ENCODE measurements around the gene RETREG3.
"Not testable (repeated sequence)": the region's sequence is repeated elsewhere in the genome, so short reads cannot be mapped to it uniquely, and the experiment has no call there.

RETREG3 gene

DNA sequence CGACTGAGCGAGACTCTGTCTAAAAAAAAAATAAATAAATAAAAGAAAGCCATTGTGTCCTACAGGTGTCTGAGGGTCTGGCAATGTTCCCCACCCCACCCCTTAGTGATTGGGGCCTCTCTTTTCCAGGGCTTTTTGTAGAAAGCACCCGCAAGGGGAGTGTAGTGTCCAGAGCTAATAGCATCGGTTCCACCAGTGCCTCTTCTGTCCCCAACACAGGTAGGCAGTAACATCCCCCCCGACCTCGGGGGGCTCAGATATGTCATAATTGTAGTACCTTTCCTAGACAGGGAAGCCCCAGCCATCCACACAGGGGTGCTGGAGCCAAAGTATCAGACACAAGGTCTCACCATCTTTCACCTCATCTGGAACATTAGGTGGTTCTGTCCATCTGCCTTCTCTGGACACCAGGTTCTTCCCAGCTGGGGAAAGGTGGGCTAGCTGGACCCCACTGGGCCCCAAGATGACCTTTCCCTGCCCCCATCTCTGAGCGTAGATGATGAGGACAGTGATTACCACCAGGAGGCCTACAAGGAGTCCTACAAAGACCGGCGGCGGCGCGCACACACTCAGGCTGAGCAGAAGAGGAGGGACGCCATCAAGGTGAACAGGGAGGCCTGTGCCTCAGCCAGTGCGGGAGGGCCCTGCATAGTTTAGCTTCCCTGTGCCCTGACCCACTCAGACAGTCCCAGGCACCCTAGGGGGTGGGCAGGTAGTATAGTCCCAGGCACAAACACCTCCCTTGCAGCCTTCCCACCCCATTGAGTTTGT lies 40.6 kb downstream of the RETREG3 start:
- DNase-seq, result no peak

DNA sequence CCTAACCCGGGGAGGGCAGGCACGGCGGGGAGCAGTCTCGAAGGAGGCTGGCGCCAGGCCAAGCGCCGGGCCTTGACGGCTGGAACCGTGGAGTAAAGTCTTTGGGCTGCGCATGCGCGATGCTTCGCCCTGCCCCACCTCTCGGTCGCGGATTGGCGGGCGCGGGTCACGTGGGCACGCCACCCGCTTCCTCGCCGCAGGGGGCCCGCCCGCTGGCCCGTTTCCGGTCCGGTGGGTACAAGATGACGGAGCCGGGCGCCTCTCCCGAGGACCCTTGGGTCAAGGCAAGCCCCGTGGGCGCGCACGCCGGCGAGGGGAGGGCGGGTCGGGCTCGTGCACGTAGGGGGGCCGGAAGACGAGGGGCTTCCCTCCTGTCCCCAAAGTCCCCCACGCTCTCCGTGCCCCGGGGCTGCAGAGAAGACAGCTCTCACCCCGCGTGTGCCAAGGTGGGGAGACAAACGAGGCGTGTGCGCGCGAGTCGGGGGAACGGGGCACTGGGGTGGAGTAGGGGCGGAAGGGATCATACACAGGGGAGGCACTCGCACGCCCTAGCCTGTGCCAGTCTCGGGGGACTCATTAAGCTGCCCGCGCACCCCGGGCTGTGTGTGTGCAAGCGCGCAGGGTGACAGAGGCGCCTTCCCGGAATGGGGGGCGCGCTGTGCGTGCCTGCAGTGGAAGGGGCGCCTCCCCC lies 42.1 kb downstream of the RETREG3 start, which contains the start of gene MLX:
Gene MLX (plus strand): TSS at position 218 of the 691 bp plus-strand sequence. CDS start 25 bp downstream, at position 243.
- DNase-seq, result peak; percentile 98

DNA sequence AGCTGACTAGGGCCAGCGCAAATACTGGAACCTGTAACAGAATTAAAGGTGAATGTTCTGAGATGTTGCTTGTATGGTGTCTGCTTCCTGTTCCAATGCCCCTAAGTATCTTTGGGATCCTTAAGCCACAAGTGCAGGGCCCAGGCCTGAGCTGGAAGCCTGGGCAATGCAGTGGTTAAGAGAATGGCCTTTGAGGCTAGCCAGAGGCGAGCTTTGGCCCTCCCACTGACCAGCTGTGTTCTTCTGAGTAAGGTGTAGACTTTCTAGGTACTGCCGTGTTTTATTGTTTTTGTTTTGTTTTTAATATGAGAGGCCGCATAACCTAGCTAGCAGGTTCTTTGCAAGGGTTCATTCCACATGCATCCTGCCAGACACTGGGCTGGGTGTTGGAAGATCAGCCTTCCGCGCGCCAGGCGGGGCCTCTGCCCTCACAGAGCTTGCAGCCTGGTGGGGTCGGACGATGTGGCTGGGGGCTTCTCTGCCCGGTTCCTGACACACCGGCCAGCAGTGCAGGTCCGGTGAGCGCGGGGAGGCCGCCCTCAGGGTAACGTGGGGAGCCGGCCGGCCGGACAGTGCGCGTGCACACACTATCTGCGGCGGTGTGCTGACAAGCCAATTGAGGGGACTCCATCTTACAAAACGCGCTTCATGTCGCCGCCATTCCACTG lies 42.8 kb downstream of the RETREG3 start:
- DNase-seq, result no peak

DNA sequence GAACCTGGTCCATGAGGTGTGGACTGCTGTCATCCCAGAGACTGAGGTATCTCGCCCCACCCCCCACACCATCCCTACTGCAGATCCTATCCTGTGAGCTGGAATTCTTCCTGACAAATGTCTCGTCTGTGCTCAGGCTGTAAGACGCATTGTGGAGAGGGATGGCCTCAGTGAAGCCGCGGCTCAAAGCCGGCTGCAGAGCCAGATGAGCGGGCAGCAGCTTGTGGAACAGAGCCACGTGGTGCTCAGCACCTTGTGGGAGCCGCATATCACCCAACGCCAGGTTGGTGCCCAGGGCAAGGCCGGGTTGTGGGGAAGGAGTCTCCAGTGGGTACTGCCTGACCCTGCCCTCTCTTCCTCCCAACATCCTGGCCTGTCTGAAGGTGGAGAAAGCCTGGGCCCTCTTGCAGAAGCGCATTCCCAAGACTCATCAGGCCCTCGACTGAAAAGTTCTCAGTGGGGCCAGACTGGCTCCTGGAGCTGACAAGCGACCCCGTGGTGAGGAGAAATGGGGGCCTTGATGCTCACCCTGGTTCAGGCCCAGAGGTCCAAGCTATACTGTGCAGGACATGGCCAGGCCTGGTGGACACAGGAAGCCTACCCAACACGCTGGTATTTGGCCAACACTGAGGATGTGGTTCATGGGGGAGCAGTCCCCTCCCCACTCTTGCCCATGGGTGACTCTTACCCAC lies 43.5 kb downstream of the RETREG3 start:
- DNase-seq, result no peak

DNA sequence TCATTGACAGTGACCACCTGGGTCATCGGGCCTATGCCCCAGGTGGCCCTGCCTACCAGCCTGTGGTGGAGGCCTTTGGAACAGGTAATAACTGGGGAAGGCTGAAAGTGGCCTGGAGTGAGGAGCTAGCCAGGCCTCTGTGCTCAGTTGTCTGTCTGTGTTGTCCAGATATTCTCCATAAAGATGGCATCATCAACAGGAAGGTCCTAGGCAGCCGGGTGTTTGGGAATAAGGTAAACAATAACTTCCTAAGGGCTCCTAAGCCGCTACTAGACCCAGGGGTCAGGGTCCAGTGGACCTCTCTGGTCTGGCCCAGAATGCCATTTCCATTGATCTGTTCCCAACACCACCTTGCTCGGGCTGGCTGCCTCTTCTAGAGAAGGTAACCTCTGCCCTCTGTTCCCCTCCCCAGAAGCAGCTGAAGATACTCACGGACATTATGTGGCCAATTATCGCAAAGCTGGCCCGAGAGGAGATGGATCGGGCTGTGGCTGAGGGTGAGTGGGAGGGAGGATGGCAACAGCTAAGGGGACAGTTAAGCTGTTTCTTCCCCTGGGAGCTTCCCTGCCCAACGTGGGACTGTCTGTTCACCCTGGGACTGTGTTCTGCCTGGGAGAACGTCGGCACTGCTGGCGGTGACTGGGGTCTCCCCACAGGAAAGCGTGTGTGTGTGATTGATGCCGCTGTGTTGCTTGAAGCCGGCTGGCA lies 44.2 kb downstream of the RETREG3 start:
- DNase-seq, result no peak

DNA sequence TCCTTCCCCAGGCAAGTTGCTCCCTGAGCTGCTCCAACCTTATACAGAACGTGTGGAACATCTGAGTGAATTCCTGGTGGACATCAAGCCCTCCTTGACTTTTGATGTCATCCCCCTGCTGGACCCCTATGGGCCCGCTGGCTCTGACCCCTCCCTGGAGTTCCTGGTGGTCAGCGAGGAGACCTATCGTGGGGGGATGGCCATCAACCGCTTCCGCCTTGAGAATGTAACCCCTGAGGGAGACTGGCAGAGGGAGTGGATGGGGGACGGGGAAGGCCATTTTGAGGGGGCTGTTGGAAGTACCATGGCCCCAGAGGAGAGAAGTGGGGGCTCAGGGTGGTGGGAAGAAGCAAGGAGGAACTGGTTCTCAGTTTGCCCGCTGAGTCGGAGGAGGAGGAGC lies 45.2 kb downstream of the RETREG3 start:
- DNase-seq, result no peak

DNA sequence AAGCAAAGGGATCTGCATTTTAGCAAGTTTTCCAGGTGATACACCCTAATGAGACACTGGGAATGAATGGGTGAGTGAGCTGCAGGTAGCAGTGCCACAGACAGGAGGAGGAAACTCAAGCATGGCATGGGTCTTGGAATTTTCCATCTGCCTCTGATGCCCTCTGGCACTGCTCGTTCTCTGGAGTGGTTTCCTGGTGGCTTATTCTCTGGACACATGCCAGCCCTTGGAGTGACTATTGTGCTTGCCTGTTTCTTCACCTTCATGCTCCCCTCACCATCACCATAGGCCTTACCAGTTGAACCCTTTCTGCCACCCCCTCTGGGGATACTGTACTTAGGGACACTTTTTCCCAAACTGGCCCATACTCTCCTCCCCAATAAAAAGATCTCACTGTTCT lies 45.6 kb downstream of the RETREG3 start:
- no peak for DNase-seq

DNA sequence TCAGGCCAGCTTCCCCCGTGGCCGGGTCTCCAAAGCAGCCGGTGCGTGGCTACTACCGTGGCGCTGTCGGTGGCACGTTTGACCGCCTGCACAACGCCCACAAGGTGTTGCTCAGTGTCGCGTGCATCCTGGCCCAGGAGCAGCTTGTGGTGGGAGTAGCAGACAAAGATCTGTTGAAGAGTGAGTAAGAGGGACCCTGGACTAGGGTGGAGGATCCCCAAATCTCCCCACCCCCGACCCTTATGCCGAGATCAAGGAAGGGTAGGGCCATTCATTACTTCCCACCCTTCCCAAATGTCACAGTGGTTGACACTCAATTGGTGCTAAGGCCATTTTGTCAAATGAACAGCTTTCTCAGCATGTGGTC lies 46.0 kb downstream of the RETREG3 start:
- no peak for DNase-seq

DNA sequence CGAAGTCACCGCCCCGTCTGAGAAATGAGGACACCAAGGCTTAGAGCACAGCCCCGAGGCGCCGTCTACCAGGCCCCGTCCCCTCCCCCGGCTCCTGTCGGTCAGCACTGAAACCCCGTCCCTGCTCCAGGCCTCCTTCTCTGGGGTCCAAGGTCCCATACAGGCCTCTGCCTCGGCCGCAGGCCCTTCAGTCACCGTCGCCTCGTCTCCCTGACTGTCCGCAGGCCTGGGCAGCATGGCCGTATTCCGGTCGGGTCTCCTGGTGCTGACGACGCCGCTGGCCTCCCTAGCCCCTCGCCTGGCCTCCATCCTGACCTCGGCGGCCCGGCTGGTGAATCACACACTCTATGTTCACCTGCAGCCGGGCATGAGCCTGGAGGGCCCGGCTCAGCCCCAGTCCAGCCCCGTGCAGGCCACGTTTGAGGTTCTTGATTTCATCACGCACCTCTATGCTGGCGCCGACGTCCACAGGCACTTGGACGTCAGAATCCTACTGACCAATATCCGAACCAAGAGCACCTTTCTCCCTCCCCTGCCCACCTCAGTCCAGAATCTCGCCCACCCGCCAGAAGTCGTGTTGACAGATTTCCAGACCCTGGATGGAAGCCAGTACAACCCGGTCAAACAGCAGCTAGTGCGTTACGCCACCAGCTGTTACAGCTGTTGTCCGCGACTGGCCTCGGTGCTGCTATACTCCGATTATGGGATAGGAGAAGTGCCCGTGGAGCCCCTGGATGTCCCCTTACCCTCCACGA lies 46.6 kb downstream of the RETREG3 start:
- DNase-seq, result no peak

DNA sequence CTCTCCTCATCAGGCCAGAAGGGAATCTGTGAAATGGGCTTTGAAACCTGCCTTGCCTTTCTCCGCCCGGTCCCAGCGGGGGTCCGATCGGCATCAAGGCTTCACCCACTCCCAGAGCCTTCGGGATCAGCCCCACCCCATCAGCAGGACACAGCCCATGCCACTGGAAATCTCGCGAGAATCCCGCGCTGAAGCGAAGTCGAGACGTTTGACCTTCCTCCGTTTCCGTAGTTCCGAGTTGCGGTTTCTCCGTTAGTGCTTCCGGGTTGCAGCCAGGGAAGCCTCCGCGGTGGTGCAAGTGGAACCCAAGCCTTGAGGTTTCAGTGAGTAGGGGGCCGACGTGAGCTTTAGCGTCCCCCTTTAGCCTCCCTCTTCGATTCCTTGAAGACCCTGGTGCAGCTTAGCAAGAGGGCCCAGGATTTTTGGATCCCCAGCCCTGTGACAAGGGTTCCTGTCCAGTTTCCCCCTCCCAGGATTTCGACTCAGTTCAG lies 47.2 kb downstream of the RETREG3 start, which contains the start of gene COASY:
Gene COASY (plus strand): TSS at position 252 of the 491 bp plus-strand sequence. CDS start 475 bp downstream, outside the sequence.
- DNase-seq, result peak; percentile 99

DNA sequence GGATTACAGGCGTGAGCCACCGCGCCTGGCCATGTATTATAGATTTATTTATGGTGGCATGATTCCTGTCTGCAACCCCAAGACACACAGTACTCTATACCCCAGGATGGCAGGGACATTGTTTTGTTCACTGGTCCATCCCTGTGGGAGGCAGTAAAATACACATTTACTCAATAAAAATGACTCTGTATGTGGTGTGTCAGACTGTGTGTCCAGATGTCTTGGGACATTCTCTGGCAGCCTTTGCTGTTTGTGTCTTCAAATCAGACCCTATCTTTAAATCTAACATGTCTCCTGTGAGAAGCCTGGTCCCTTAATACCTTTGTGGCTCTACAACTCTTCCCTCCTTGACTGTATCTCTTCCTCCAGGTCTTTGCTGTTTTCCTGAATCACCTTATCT lies 48.9 kb downstream of the RETREG3 start:
- DNase-seq, result no peak

DNA sequence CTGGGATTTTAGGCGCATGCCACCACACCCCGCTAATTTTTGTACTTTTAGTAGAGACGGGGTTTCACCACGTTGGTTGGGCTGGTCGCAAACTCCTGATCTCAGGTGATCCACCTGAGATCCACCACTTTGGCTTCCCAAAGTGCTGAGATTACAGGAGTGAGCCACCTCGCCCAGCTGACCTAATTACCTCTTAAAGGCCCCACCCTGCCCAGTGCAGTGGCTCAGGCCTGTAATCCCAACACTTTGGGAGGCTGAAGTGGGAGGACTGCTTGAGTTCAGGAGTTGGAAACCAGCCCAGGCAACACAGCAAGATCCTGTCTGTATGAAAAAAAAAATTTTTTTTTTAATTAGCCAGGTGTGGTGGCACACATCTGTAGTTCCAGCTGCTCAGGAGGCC lies 50.1 kb downstream of the RETREG3 start:
- peak; percentile 47 for DNase-seq

DNA sequence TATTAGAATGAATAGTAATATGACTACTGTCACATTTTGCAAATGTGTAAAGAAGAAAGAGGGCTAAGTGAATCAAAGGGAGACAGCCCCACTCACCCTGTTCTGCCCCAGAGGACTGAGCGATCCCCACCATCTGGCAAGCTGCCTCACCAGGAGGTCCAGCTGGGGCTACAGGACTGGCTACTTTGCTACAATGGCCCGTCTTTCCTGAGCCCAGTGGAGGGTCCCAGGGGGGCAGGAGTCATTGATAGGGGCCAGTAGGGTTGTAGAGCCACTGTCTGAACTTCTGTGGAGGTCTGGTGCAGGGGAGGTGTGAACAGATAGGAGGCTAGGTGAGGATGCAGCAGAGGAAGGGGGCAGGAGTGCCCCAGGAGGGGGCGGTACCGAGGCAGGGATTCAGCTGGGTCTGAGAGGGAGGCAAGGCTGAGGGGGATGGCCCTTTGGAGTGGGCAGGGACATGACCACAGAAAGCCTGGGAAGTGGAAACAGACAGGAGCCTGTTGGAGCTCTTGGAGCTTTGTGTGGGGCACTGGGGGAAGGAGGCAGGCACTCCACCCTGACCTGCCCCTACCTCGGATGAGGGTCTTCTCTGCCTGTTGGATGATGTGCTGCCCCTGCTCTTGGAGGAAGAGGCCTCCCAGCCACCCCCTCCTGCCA lies 53.1 kb downstream of the RETREG3 start:
- peak; percentile 62 for DNase-seq

DNA sequence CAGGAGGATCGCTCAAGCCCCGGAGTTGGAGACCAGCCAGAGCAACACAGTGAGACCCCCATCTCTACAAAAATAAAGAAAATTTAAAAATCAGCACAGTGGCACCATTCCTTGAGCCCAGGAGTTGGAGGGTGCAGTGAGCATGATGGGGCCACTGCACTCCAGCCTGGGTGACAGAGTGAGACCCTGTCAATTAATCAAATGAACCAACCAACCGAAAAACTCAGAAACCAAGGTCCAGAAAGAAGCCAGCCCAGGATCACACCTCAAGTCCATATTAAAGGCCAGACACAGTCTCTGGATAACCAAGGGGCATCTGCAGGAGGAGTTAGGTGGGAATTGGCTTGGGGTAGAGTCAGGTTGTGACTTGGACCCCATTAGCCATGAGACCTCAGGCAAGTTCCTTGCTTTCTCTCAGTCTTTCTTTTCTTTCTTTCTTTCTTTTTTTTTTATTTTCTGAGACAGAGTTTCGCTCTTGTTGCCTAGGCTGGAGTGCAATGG lies 54.0 kb downstream of the RETREG3 start:
- no peak for DNase-seq

DNA sequence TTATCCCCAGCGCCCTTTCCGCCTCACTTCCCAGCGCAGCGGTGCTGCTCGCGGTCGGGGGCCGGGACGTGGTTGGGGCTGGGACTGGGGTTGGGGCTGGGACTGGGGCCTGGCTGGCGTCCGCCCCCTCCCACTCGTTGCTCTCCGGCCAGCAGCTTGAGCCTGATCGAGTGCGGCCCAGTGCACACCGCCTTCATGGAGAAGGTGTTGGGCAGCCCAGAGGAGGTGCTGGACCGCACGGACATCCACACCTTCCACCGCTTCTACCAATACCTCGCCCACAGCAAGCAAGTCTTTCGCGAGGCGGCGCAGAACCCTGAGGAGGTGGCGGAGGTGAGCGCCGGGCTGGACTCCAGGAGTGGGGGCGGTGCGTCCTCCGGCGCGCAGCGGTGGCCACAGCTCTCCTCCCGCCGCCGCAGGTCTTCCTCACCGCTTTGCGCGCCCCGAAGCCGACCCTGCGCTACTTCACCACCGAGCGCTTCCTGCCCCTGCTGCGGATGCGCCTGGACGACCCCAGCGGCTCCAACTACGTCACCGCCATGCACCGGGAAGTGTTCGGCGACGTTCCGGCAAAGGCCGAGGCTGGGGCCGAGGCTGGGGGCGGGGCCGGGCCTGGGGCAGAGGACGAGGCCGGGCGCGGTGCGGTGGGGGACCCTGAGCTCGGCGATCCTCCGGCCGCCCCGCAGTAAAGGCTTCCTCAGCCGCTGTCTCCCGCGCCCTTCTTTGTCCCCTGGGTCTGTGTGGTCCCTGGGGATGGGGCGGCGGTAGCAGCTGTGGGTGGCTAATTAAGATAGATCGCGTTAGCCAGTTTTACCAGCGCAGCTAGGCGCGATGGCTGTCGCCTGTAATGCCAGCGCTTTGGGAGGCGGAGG lies 54.7 kb downstream of the RETREG3 start:
- DNase-seq, result peak; percentile 92

DNA sequence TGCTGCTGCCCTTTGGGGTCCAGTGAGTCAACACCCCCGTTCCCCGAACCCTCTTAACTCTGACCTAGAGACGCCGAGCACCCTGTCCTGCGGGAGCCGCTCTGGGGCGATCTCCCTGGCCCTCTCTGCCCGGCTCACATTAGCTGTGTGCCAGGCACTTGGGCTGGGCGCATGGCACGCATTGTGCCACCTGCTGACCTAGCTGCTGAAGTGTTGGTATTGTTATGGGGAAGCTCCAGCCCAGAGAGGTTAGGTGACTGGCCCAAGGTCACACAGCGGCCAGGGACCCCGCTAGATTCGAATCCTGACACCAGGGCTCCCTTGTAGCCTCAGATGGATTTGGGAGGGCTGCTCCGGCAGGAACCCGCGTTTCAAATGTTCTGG lies 55.3 kb downstream of the RETREG3 start:
- no peak for DNase-seq

DNA sequence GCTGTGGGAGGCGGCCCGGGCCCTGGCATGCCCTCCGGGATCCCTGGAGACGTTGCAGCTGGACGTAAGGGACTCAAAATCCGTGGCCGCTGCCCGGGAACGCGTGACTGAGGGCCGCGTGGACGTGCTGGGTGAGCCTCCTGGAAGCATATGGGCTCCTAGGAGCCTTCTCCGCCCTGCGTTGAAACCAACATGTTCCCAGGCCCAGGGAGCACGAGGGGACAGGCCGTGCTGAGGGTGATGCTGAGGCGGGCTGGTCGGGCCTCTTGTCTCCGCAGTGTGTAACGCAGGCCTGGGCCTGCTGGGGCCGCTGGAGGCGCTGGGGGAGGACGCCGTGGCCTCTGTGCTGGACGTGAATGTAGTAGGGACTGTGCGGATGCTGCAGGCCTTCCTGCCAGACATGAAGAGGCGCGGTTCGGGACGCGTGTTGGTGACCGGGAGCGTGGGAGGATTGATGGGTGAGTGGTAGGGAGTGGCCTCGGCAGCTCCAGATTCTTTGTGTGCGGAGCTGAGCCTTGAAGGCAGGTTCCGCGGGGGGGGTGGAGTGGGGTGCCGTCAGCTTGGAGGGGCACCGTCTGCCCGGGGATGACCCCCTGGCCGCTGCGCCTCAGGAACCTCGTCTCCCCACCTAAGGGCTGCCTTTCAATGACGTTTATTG lies 55.9 kb downstream of the RETREG3 start:
- no peak for DNase-seq

DNA sequence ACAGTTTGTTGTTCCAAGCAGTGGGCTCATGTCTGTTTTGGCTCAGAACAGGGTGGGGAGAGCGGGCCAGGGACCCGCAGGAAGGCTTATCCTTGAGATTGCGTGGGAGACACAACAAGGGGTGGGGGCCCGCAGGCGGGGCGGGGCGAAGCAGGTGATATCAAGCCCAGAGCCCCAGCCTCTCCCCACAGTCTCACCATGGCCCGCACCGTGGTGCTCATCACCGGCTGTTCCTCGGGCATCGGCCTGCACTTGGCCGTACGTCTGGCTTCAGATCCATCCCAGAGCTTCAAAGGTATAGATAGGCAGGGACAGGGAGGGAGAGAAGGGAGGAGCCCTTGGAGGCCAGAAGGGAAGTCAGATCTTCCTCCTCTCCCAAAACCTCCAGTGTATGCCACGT lies 56.4 kb downstream of the RETREG3 start, which contains the start of gene HSD17B1:
Gene HSD17B1 (plus strand): TSS at position 188 of the 400 bp plus-strand sequence. CDS start 11 bp downstream, at position 199.
- not testable (repeated sequence) for DNase-seq
